Type B pancreatic cell (in vitro differentiated cells): ENCODE data around the gene FAXC. TPM values are rescaled to one million over a fixed set of nuclear protein-coding genes. Genes with fewer than 3 reads are reported as not detected.

ENCODE experiments used
- DNase-seq: peaks from one replicate; pipeline ENCODE4 v3.0.0; 2021; ENCODE audit warnings: mixed read lengths; ENCODE audit not compliant: unreplicated experiment; ENCODE audit errors: extremely low spot score
- H3K27ac Mint-ChIP-seq: 2 replicates; pipeline ENCODE4 v1.8.0; 2021; ENCODE audit warnings: mild to moderate bottlenecking, mixed read lengths
- H3K27me3 Mint-ChIP-seq: 2 replicates; pipeline ENCODE4 v1.8.0; 2021; ENCODE audit warnings: mixed read lengths
- H3K36me3 Mint-ChIP-seq: 2 replicates; pipeline ENCODE4 v1.8.0; 2021; ENCODE audit warnings: mixed read lengths
- H3K4me1 Mint-ChIP-seq: one replicate; pipeline ENCODE4 v1.8.0; 2021; ENCODE audit warnings: mixed read lengths; ENCODE audit not compliant: unreplicated experiment
- H3K4me3 Mint-ChIP-seq: 2 replicates; pipeline ENCODE4 v1.8.0; 2021; ENCODE audit warnings: mild to moderate bottlenecking, mixed read lengths
- H3K9me3 Mint-ChIP-seq: 2 replicates; pipeline ENCODE4 v1.8.0; 2021; ENCODE audit warnings: mixed read lengths
- total RNA-seq: library from RNA; stranded (reverse); gene quantifications from 2 replicates; pipeline ENCODE4 v1.2.1, GENCODE V29; 2021; ENCODE audit warnings: low replicate concordance
- TF ChIP-seq, protein P1 (sequence below): fragments of 200-600 bp; sonication (generic); conservative IDR thresholded peaks from 2 replicates; pipeline ENCODE4 v1.5.0; 2021; ENCODE audit warnings: antibody characterized with exemption, mild to moderate bottlenecking

The FAXC gene
- total RNA-seq, 1 donor from 2014 or later: 12.5 TPM

DNA sequence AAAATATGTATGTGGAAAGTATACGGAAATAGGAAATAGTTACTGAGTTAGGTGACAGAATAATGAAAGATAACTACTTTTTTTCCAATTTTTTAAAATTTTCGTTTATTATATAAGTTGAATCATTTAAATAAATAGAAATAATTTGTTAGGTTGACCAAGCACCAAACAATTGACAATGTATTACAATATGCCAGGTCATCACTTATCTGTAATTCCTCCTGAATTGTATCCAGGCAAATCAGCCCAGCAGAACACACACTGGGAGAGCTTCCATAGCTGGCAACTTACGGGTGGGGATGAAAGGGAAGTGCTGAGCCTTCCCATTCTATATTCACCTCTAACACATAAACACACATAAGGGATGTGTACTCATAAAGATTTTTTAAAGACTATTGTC lies 40.7 kb downstream of the FAXC start:
- Mint-ChIP-seq H3K9me3 (no peaks in the 10 kb centered on the region), H3K4me3 (no peak overlapping the region), H3K4me1 (peaks cover 5% of the 10 kb centered on the region), H3K27ac (no peak overlapping the region), H3K36me3 (peaks cover 7% of the 10 kb centered on the region), H3K27me3 (no peaks in the 10 kb centered on the region)
- no peak for DNase-seq
- TF ChIP-seq, protein P1, sequence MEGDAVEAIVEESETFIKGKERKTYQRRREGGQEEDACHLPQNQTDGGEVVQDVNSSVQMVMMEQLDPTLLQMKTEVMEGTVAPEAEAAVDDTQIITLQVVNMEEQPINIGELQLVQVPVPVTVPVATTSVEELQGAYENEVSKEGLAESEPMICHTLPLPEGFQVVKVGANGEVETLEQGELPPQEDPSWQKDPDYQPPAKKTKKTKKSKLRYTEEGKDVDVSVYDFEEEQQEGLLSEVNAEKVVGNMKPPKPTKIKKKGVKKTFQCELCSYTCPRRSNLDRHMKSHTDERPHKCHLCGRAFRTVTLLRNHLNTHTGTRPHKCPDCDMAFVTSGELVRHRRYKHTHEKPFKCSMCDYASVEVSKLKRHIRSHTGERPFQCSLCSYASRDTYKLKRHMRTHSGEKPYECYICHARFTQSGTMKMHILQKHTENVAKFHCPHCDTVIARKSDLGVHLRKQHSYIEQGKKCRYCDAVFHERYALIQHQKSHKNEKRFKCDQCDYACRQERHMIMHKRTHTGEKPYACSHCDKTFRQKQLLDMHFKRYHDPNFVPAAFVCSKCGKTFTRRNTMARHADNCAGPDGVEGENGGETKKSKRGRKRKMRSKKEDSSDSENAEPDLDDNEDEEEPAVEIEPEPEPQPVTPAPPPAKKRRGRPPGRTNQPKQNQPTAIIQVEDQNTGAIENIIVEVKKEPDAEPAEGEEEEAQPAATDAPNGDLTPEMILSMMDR: no peak

GRCh38 chr6:99307295-99307907 lies 42.1 kb downstream of the FAXC start:
- no peaks in the 10 kb centered on the region for H3K27me3 Mint-ChIP-seq
- no peak overlapping the region for H3K4me3 Mint-ChIP-seq
- DNase-seq: no peak
- no peak overlapping the region for H3K27ac Mint-ChIP-seq
- H3K36me3 Mint-ChIP-seq: peaks cover 7% of the 10 kb centered on the region
- H3K9me3 Mint-ChIP-seq: no peaks in the 10 kb centered on the region
- peaks cover 5% of the 10 kb centered on the region for H3K4me1 Mint-ChIP-seq
- TF ChIP-seq, protein P1: no peak

GRCh38 chr6:99306341-99306740 lies 43.1 kb downstream of the FAXC start:
- TF ChIP-seq, protein P1: no peak
- Mint-ChIP-seq H3K9me3 (no peaks in the 10 kb centered on the region), H3K4me3 (no peak overlapping the region), H3K4me1 (peaks cover 5% of the 10 kb centered on the region), H3K27ac (peak overlapping the region; percentile 10), H3K27me3 (no peaks in the 10 kb centered on the region), H3K36me3 (peaks cover 3% of the 10 kb centered on the region)
- no peak for DNase-seq

DNA sequence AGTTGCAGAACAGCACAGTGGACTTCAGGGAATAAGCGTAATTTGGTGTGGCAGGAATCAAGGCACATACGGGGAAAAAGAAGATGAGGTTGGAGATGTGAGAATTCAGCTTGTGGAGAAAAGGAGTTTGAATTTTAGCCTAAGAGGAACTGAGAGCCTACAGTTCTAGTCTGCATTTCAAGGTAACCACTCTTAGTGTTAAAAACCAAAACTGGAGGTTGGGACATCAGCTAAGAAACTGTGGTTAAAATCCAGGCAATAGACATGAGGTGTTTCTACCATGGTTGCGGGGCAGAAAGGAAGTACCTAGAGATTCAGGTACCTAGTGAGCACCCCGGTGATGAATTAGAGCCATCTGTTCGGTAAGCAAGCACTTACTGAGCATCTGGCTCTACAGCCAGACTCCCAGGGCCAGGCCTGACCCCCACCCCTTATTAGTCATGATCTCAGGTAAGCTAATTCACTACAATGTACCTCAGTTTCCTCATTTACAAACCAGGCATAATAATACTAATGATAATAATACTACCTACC lies 44.4 kb downstream of the FAXC start:
- TF ChIP-seq, protein P1: no peak
- peaks cover 5% of the 10 kb centered on the region for H3K4me1 Mint-ChIP-seq
- no peaks in the 10 kb centered on the region for H3K9me3 Mint-ChIP-seq
- H3K27ac Mint-ChIP-seq: no peak overlapping the region
- H3K4me3 Mint-ChIP-seq: no peak overlapping the region
- H3K27me3 Mint-ChIP-seq: no peaks in the 10 kb centered on the region
- DNase-seq: no peak
- peaks cover 3% of the 10 kb centered on the region for H3K36me3 Mint-ChIP-seq

GRCh38 chr6:99297415-99297814 lies 52.1 kb downstream of the FAXC start:
- DNase-seq: no peak
- Mint-ChIP-seq H3K9me3 (no peaks in the 10 kb centered on the region), H3K4me1 (no peaks in the 10 kb centered on the region), H3K27ac (no peak overlapping the region), H3K27me3 (no peaks in the 10 kb centered on the region), H3K4me3 (no peak overlapping the region), H3K36me3 (no peaks in the 10 kb centered on the region)
- TF ChIP-seq, protein P1: no peak

DNA sequence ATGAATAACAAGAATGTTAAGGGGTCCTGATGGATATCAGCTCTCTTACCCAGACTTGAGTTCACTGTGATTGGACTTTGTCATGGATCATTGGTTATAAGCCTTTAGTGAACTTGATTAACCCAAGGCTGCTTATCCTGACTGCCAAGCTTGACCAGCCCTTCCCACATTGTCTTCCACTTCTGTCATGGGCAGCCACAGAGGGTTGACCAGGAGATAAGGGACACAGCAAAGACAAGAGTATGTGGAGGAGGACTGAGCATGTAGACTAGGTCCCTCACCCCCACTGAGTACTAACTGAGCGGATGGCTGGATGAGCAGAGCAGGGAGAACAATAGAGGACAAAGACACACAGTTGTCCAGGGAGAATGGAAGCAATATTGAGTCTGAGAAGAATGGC lies 52.5 kb downstream of the FAXC start:
- Mint-ChIP-seq H3K9me3 (no peaks in the 10 kb centered on the region), H3K4me1 (no peaks in the 10 kb centered on the region), H3K27ac (no peak overlapping the region), H3K4me3 (no peak overlapping the region), H3K27me3 (no peaks in the 10 kb centered on the region), H3K36me3 (no peaks in the 10 kb centered on the region)
- DNase-seq: no peak
- TF ChIP-seq, protein P1: no peak
